HG02973 (cell line): ENCODE results near the gene LRRC8A.
"Not testable (repeated sequence)": the region's sequence is repeated elsewhere in the genome, so short reads cannot be mapped to it uniquely, and the experiment has no call there.

ENCODE experiments used
- ATAC-seq: cut with Tn5 transposase; IDR thresholded peaks from one replicate; pipeline ENCODE4 v1.9.1; 2021; ENCODE audit warnings: moderate library complexity; ENCODE audit not compliant: unreplicated experiment

The LRRC8A gene

DNA sequence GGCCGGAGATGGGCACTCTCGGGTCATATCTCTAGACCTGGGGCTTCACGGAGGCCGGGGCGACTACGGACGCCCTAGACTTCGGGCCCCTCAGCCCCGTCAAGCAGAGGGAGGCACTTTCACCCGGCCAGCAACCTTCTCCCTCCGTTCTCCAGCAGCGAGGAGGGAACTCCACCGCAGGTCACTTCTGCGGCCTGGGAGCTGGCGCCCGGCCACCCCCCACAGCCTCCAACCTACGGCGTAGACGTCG is 65.3 kb downstream of the LRRC8A start:
- ATAC-seq, result no peak

DNA sequence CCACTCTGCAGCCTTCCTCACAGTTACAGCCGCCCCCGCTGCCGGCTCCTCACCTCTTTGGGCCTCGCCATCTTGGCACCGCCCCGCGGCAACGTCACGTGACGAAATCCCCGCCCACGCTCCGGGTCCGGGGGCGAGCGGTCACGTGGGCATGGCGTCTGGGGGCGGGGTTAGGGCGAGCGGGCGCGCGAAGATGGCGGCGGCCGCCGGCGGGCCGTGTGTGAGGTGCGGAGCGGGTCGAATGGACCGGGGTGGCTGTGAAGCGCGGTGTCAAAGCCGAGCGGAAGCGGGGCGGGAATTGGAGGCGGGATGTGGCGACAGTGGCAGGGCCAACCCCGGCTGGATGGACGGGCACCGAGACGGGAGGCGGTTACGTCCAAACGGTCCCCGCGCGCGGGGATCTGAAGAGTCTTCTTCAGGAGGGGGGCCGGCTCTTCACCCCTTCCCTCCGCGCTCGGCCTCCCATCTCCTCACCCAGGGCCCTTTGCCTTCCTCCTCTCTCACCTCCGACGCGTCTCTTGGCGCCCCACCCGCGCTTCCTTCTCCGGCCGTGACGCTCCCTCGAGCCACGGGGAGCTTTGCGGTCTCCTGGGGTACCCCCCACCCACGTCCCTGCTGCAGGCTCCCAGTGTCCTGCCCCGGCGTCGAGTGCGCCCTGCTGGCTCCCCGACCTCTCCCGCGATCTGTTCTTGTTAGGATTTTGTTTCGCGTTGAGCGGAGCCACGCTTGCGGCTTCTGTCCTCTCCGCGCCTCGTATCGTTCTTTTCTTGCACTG is 65.8 kb downstream of the LRRC8A start, which contains the start of the genes DOLK and NUP188:
DOLK (minus strand) TSS at position 77 of the 775 bp plus-strand sequence. CDS start 300 bp downstream, outside the sequence.
NUP188 (plus strand) TSS at position 173 of the 775 bp plus-strand sequence; CDS start at position 194, 21 bp downstream.
- ATAC-seq, result peak; percentile 66

DNA sequence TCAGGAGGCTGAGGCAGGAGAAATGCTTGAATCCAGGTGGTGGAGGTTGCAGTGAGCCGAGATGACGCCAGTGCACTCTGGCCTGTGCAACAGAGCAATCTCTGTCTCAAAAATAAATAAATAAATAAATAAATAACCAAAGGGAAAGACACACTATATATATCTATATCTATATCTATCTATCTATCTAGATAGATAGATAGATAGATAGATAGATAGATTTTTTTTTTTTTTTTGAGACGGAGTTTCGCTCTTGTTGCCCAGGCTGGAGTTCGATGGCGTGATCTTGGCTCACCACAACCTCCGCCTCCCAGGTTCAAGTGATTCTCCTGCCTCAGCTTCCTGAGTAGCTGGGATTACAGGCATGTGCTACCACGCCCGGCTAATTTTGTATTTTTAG is 79.5 kb downstream of the LRRC8A start:
- not testable (repeated sequence) for ATAC-seq
